HPDE6-E6E7 (cell line): ENCODE measurements around the gene NEO1.
"Not testable (repeated sequence)": the region's sequence is repeated elsewhere in the genome, so short reads cannot be mapped to it uniquely, and the experiment has no call there.

Experiments used
- DNase-seq: peaks from one replicate; pipeline ENCODE4 v3.0.0; 2011; ENCODE audit warnings: missing footprints; ENCODE audit errors: extremely low spot score

The NEO1 gene

DNA sequence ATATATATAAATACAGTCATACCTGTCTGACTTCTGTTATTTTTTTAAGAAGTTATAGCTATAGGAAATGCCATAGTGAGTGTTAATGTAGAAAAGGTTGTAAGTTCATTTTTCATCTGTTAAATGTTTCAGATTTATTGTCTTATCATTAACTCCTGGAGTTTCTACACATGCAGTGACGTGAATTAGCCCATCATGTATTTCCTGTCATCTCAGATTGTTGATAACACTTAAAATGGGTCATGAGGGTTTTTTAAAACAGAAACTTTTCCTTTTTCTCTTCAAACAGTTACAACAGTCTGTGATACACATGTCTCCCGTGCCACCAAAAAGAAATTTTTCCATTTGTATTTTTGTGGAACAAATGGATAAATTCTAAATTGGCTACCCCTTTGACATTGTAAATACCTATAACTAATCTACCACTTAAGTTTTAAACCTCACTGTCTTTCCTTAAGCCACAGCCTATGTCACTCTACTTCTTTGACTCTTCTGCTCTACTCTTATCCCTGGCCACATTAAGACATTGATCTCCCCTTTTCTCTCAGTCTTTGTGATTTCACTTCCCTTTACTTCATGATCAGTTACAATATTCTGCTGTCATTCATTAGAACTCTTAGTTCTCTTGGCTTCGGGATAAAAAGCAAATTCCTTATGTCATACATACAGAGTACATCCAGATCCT, 89.1 kb downstream of the NEO1 start:
- no peak for DNase-seq

DNA sequence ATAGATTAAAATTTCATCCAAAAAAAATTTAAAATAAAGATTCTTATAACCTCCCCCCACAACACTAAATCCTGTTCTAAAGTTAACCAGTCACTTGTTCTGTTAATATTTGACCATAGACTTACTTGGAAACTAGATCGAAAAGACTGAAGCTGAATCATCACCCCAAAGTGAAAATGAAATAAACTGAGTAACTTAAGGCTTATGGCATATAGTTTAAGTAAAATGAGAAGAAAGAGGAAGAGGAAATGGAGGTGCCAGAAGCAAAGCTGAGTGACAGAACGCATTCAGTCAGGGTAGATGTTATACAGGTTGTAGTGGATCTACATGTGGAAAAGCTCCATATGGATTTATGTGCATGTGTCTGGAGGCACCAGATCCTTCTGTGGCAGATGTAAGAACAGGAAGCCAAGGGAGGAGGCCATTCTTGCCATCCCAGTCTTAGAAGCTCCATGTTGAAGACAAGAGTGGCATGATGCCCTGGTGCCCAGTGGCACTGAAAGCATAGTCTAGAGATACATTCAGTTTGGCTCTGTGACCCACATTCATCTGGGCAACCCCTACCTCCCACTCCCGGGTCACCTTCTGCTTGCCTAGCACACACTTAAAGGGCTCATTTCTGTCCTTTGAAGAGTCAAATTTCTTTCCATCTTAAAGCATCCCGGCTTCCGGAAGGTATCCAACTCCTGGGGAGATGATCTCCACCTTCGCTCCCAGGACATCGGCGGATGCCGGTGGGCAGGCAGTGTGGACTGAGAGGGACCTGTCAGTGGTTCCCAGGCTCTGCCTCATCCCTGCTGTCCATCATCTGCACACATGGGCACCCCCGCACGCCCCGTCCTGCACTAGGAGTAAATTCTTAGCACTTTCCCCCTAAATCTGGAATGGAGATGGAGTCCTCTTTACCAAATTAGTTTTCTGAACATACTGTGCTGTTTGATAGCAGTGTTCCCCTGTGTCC, 90.8 kb downstream of the NEO1 start:
- DNase-seq: no peak

DNA sequence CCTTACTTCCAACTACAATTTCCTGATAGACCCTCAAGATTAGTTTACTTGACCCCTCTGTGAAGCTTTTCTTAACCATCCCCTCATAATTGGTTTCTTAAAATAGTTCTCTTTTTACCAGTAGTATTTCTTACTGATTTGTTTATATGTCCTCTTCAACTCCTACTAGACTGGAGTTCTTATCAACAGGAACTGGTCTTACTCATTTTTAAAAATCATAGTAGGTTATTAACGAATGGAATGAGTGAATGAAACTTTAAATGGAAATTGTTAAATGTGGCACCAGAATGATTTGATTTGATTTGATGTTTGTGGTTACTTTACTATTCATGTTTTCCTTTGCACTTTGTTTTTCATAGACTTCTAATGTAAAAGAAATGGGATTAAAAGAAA, 91.5 kb downstream of the NEO1 start:
- DNase-seq: no peak

DNA sequence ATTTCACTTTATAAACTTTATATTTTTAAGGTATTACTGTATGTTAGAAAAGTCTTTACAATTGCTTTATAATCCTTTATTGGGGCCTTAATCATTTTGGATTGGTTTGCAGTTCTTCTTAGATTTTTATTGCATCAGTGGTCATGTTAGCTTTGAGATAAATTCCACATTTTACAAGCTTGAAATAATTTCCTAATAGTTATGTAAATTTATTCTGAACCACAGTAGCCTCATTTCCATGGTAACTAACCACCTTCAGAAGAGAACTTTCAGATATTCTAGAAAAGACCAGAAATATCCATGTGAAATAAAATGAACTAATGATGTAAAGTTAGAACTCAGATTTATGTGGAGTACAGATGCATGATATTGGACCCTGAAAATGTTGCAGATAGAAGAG, 94.2 kb downstream of the NEO1 start:
- DNase-seq: no peak

DNA sequence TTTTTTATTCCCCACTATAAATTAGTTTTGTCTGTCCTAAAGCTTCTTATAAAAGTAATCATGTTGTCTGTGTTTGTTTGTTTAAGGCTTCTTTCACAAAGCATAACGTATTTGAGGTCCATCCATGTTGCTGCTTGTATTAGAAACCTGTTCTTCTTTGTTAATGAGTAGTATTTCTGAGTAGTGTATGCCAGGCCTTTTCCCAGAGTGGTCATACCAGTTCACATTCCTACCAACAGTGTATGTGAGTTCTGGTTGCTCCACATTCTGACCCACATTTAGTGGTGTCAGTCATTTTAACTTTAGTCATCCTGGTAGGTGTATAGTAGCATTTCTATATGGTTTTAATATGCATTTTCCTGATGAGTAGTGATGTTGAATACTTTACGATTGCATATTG, 98.6 kb downstream of the NEO1 start:
- no peak for DNase-seq

DNA sequence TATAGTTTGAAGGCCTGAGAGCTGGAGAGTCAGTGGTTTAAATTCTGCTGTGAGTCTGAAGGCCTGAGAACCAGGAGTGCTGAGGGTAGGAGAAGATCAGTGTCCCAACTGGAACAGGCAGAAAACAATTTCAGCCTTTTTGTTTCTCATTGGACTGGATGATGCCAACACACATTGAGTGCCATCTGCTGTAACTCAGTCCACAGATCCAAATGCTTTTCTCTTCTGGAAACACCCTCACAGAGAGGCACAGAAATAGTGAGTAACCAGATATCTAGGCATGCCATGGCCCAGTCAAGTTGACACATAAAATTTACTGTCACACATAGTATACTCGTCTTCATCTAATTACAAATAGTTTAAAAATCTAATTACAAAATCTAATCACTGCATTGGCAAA, 100.8 kb downstream of the NEO1 start:
- DNase-seq: no peak

DNA sequence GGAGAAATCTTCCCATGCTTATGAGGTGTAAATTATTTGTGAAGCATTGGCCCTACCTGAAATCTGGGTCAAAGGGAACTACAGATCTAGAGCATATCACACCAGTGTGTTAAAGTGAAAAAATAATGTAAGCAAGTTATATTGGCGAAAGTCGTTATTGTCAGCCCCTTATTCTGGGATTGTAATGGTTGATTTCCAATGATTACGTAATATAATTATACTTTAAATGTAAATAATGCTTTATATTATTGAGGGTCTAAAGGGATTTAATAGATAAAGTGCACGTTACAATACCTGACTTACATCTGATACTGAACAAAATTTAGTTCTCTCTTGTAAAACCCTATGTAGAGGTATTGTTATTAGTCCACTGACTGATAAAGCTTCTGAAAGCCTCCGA, 101.2 kb downstream of the NEO1 start:
- DNase-seq: no peak

DNA sequence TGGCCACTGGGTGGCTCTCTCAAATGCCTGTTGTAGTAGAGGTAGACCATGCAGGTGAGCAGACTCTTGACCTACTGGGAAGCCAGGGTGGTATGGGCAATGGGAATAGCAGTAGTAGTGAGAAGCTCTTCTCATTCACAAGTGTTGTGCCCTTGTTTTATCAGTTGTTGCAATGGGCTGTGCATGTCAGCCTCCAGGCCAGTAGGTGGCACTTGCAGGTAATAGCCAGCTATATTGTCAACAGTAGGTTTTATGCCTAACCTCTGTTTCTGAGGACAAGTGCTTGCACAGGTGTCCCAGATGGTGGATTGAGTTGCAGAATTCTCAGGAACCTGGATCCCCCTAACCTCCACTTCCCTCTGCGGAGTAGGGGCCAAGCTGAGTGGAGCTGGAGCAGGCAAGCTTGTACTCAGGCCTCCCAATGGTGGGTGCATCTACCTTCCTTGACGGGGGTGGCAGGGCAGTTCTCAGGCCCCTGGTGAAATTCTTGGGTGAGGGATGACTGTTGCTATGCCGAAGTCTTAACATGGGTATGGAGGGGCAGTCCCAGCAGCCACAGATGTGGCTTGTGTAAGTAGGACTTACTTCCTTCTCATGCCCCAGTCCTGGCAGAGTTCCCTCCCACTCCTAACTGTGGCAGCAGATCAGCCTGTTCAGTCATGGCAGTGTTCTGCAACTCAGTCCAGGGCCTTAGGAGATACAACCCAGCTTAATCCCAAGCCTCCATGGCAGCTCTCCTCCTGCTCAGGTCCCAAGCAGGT, 104.3 kb downstream of the NEO1 start:
- DNase-seq: no peak

DNA sequence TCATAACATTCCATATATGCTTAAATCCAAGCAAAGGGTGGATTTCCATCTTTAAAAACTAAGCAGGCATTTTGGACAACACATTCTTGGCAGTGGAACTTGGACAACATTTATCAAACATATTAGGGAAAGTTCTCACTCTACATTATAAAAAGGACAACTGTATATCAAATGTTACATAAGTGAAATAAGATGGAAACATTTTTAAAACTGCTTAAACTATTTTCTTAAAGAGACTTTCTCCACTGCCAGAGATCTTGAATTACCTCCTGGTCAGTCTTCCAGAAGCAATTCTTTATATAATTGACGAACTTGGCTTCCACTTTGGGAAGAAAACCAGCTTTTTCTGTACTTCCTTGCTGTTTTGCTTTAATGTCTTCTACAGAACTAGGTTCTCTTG, 109.3 kb downstream of the NEO1 start:
- DNase-seq: no peak

DNA sequence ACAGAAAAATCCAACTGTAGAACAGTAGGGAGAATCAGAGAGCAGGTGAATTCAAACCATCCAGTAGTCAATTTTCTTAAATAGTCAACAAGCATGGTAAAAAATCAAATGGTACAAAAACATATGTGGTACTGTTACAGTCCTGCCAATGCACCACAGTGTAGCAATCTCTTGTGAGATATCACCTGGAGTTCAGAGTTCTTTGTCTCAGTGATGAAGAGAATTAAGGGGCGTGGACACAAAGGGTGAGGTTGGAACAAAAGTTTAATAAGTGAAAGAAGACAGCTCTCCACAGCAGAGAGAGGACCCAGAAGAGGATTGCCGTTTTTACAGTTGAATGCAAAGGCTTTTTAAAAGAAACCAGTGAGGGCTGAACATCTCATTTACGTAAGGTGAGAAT, 113.2 kb downstream of the NEO1 start:
- no peak for DNase-seq

DNA sequence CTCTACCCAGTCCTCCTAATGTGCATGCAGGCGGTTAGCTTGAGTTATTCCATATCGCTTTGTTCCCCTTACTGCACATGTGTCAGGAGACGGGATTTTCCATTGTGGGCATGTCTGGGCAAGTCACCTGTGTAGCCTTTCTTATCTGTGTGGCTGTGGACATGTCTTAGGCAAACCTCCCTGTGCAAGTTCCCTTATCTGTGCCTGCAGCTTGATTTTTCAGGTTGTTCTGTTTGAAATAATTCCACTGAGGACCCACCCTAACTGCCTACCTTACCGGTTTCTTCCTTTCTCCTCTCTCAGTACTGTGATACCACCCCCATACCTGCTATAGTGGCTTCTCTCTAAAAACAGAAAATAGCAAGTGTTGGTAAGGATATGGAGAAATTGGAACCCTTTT, 113.6 kb downstream of the NEO1 start:
- no peak for DNase-seq

DNA sequence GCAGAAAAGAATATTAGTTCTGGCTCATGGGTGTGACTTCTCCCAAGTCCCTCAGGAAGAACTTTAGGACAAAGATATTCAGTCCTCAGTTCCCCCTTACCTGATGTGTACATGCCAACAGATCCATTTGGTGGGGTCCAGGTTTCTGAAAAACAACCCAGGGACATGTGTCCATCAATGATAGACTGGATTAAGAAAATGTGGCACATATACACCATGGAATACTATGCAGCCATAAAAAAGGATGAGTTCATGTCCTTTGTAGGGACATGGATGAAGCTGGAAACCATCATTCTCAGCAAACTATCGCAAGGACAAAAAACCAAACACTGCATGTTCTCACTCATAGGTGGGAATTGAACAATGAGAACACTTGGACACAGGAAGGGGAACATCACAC, 114.4 kb downstream of the NEO1 start:
- not testable (repeated sequence) for DNase-seq

DNA sequence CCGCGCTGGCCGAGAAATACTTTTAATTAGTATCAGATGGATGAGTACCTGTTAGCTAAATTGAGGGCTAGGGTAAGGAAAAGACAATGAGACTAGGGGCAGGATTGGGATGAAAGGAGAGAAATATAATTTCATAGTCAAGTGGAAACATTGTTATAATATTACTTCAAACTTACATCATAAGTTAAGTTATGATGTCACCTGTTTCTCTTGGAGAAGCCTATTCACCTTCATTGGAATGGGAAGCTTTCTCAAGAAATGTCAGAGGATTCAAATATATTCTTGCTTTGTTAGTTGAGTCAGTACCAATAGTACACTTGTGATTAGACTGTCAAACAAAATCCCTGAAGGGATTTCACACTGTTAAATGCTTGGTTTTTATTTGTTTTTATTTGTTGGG, 116.2 kb downstream of the NEO1 start:
- no peak for DNase-seq

DNA sequence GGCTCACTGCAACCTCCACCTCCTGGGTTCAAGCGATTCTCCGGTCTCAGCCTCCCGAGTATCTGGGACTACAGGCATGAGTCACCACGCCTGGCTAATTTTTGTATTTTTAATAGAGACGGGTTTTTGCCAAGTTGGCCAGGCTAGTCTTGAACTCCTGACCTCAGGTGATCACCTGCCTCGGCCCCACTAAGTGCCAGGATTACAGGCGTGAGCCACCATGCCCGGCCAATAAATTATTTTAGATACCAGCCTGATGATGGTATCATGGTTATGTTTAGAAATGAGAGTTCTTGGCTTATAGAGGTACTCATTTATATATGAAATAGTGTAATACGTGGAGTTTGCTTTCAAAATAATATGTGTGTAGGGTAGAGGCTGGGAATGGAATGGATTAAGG, 119.4 kb downstream of the NEO1 start:
- DNase-seq: no peak

DNA sequence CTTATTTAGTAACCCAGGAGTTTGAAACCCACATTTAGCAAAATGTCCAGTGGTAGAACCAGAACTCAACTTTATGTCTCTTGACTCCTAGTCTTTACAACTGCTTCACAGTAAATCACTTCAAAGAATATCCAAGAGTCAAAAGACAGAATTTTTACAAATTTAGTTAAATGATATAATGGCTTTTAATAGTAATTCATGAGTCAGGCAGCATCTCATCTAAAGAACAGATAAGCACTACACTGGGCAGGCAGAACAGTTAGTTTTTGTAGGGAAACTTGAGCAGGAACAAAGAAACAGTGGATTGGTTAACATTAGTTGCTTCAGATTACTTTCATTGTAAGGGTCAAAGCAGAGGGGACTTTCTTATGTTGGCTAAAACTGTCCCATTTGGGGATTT, 120.2 kb downstream of the NEO1 start:
- DNase-seq: no peak

DNA sequence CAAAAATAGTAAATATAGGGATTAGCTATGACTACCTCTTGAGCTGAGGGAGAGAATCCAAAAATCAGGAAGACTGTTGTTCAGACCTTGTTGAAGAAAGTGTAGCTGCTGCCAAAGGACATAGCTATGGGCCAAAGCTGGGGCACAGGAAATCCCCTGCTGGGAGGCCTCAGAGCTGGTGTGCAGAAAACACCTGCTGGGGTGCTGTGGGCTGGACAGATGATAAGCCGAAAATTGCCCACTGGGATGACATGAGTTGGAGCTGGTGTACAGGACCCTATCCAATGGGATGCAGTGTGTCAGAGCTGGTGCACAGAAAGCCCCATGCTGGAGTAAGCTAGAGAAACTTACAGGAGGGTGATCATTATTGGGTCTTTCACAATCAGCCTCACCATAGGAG, 121.9 kb downstream of the NEO1 start:
- no peak for DNase-seq

DNA sequence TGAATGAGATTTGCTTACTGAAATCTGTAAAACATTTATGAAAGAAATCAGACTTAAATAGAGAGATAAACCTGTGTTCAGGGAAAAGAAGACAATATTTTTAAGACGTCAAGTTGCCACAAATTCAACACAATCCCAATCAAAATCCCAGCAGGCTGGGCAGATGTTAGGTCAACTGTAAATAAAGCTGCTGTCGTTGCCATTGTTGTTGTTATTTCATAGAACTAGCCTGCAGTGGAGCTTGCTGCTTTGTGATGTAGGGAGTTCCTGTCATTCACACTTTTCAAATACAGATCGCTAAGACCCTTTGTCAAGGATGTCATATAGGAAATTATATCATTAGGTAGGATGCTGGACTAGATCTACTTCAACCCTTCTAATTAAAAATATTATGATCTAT, 123.1 kb downstream of the NEO1 start:
- DNase-seq: no peak

DNA sequence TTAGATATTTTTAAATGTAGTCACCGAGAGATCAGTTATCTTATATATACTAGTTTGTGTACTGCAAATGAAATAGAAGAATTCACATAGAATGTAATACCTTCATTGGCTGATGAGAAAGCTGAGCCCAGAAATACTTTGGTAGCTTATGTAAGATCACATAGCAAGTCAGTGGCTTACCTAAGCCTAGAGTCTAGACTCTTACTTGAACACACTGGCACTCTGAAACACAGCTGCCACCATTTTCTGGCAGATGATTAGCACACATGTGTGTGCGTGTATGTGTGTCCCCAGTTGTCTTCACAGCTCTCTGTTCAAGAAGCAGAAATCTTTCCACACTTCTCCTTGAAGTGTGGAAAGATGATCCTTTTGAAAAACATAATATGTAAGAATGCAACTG, 124.3 kb downstream of the NEO1 start:
- no peak for DNase-seq

DNA sequence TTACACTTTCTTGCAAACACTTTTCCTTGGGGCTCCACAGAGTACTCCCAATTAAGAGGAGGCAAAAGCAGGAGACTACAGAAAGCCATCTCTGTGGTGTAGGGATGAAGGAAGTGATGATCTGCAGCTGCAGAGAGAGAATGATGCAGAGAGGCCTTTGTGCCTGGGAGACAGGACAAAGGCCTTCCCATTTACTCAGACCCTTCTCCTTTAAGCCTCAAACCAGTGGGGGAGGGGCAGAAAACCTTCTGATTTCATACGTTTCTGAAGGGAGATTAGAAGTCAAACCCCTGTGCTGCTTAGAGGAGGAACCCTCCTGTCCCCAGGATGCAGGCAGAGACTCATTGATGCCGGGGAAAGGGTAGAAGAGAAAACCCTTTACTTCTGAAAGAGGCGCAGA, 130.8 kb downstream of the NEO1 start:
- no peak for DNase-seq

DNA sequence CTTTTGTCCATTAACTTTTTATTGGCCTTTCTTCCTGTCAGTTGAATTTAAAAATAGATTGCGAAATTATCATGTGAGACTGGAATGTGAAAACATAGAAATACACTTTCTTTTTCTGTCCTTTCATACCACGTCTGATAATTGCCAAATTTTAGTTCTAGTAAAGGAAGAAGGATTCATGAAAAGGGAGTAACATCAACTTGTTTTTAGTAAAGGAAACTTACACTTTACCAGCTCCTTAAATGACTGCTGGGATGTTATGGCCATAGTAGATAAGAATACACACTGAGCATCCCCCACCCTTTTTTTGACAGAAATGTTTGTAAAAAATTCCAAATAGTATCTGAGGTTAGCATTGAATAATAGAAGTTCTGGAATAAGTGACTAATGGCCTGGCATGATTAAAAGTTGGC, 137.9 kb downstream of the NEO1 start:
- no peak for DNase-seq

DNA sequence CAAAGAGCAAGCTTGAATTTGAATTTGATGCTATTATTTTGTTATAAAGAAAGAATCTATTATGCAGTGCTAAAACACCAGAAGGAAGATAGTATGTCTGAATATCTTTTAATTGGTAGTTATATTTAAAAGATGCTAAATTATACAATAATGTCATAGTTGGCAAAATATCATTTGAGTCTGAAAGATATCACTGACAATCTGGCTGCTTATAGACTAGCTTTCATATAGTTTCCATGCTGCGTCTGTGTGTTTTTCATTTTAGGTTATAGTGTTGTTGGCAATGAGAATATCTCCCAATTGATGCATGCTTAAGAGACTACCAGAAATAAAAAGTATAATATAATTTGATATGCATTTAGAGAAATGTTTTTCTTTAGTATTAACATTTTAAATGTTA, 142.9 kb downstream of the NEO1 start:
- DNase-seq: no peak

DNA sequence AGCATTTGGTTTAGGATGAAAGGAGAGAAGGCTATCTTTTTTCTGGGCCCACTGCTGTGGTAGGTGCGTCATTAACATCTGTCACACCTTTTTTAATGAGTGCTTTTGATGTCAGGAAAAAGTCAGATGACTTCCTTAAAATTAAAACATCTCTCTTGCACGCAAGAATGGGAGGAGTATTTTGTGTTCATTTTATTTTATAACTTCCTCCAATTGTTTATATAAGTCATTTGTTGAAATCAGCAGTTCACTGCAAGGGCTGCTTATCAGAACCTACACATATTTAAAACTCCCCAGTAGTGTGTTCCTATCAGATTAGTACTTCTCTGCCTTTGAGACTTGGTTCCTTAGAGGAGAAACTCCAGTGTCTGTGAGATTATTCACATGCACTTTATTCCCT, 143.8 kb downstream of the NEO1 start:
- DNase-seq: no peak

DNA sequence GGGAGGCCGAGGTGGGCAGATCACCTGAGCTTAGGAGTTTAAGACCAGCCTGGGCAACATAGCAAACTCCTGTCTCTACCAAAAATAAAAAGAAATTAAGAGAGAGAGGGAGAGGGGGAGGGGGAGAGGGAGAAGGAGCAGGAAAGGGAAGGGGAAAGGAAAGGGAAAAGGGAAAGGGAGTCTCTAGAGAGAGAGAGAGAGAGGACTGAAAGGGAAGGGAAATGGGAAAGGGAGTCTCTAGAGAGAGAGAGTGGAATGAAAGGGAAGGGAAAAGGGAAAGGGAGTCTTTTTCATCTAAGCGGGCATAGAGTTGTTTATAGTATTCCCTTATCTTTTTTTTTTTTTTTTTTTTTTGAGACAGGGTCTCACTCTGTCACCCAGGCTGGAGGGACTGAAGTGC, 148.1 kb downstream of the NEO1 start:
- DNase-seq: no peak
